CMK (cell line): Measurements from ENCODE around the gene PIAS4.
"Not testable (repeated sequence)": the region's sequence is repeated elsewhere in the genome, so short reads cannot be mapped to it uniquely, and the experiment has no call there.

Source experiments
- DNase-seq: peaks from one replicate; pipeline ENCODE4 v3.0.0-alpha.2; 2010; ENCODE audit warnings: low read depth

The PIAS4 gene

GRCh38 chr19:3998667-3999412 lies 8.7 kb upstream of the PIAS4 start:
- not testable (repeated sequence) for DNase-seq

- not testable (repeated sequence) for DNase-seq
Measured at GRCh38 chr19:4000798-4001197, 6.7 kb upstream of the PIAS4 start.

GRCh38 chr19:4005436-4005835 lies 2.1 kb upstream of the PIAS4 start:
- not testable (repeated sequence) for DNase-seq

- no peak for DNase-seq
Measured at GRCh38 chr19:4007836-4008539, 452 bp downstream of the PIAS4 start.

GRCh38 chr19:4009990-4010807 lies 2.7 kb downstream of the PIAS4 start:
- no peak for DNase-seq

GRCh38 chr19:4010808-4011110 lies 3.2 kb downstream of the PIAS4 start:
- no peak for DNase-seq

GRCh38 chr19:4011430-4011829 lies 3.9 kb downstream of the PIAS4 start:
- not testable (repeated sequence) for DNase-seq

GRCh38 chr19:4012092-4012974 lies 4.8 kb downstream of the PIAS4 start:
- no peak for DNase-seq

- no peak for DNase-seq
Measured at GRCh38 chr19:4012975-4013634, 5.6 kb downstream of the PIAS4 start.

- DNase-seq: no peak
Measured at GRCh38 chr19:4013886-4014540, 6.5 kb downstream of the PIAS4 start.

GRCh38 chr19:4014541-4015491 lies 7.3 kb downstream of the PIAS4 start:
- no peak for DNase-seq

GRCh38 chr19:4015705-4016402 lies 8.3 kb downstream of the PIAS4 start:
- no peak for DNase-seq

- DNase-seq: no peak
Measured at GRCh38 chr19:4016486-4016885, 8.9 kb downstream of the PIAS4 start.

GRCh38 chr19:4016903-4017638 lies 9.5 kb downstream of the PIAS4 start:
- DNase-seq: no peak

- no peak for DNase-seq
Measured at GRCh38 chr19:4018140-4018613, 10.6 kb downstream of the PIAS4 start.

GRCh38 chr19:4018775-4019504 lies 11.4 kb downstream of the PIAS4 start:
- no peak for DNase-seq

- DNase-seq: no peak
Measured at GRCh38 chr19:4019578-4019977, 12.0 kb downstream of the PIAS4 start.
